Measurements from ENCODE around the gene BEGAIN.

DNA sequence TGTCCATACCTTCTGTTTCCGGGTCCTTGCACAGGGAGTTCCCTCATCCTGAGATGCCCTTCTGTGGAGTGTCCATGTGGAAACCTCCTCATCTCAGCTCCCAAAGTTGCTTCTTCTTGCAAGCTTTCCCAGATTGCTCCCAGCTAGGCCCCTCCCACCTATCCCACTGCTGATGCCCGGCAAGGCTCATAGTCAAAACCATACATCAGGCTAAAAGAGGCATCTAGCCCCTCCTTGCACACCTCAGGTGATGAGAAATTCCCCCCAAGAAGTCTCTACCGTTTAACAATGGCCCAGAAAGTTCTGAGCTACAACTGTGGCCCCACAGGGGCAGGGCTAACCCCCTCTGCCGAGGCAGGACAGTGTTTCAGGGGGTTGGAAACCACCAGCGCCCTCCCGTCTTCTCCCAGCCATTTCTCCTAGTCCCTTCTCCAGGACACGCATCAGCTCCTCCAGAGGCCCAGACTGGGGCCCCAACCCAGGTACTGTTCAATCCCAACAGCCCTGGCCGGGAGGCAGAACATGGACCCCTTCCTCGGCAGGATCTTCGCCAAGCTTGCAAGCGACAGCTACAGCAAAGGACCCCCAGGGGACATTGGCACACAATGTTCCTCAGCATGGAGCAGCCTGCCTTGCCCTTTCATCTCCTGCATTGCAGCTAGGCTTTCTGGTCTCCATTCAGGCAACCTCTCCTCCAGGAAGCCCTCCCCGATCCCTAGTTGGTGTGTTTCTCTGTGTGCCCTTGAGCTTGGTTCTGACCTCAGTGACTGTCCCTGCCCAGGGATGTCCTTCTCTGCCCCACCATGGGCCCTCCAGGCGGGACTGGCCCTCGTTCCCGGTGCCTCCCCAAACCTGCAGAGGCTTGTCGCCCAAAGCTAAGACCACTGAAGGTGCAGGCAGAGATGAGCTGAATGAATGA lies 4.5 kb upstream of the BEGAIN start:
- no peak for TF ChIP-seq EZH2 (IDR thresholded peaks at IDR 0.05; ENCODE audit: insufficient read depth, low read length)
- TF ChIP-seq, protein P1, sequence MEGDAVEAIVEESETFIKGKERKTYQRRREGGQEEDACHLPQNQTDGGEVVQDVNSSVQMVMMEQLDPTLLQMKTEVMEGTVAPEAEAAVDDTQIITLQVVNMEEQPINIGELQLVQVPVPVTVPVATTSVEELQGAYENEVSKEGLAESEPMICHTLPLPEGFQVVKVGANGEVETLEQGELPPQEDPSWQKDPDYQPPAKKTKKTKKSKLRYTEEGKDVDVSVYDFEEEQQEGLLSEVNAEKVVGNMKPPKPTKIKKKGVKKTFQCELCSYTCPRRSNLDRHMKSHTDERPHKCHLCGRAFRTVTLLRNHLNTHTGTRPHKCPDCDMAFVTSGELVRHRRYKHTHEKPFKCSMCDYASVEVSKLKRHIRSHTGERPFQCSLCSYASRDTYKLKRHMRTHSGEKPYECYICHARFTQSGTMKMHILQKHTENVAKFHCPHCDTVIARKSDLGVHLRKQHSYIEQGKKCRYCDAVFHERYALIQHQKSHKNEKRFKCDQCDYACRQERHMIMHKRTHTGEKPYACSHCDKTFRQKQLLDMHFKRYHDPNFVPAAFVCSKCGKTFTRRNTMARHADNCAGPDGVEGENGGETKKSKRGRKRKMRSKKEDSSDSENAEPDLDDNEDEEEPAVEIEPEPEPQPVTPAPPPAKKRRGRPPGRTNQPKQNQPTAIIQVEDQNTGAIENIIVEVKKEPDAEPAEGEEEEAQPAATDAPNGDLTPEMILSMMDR (IDR thresholded peaks at IDR 0.05; ENCODE audit: insufficient read depth, low read depth, low read length): no peak

Measured in astrocyte (in vitro differentiated cells and primary cell).